Large intestine (tissue), 3 donors: ENCODE measurements around the gene MAP2K5. TPM values are rescaled to one million over a fixed set of nuclear protein-coding genes. Genes with fewer than 3 reads are reported as not detected.

Experiments used
- DNase-seq, 2 donors: peaks; one replicate each; pipeline versions ENCODE4 v3.0.0 to v3.0.0-alpha.2; 2013
- H3K27ac ChIP-seq: one replicate; pipeline ENCODE4 v1.5.1; 2013; ENCODE audit warnings: low read length
- H3K27me3 ChIP-seq: 2 replicates; pipeline ENCODE4 v1.6.1; 2013; ENCODE audit warnings: low read length; ENCODE audit not compliant: control insufficient read depth, insufficient read depth
- H3K36me3 ChIP-seq: 2 replicates; pipeline ENCODE4 v1.6.1; 2013; ENCODE audit warnings: low read length; ENCODE audit not compliant: control insufficient read depth, insufficient read depth
- H3K4me1 ChIP-seq: one replicate; pipeline ENCODE4 v1.6.1; 2013; ENCODE audit warnings: low read length; ENCODE audit not compliant: control insufficient read depth, insufficient read depth
- H3K4me3 ChIP-seq: one replicate; pipeline ENCODE4 v1.5.1; 2013; ENCODE audit warnings: low read length
- H3K9me3 ChIP-seq: one replicate; pipeline ENCODE4 v1.6.1; 2013; ENCODE audit warnings: mild to moderate bottlenecking, low read depth, low read length, moderate library complexity; ENCODE audit not compliant: control insufficient read depth
- WGBS: methylation state at CpG from one replicate; pipeline ENCODE4 v1.1.5; 2013; ENCODE audit warnings: low lambda C conversion rate; ENCODE audit not compliant: insufficient coverage; 5-methylcytosine and 5-hydroxymethylcytosine counted together
- polyA plus RNA-seq: library from polyadenylated mRNA; unstranded; fragments of 120-200 nt; gene quantifications from one replicate; pipeline ENCODE4 v1.2.1, GENCODE V29; 2013

MAP2K5 gene
- polyA plus RNA-seq, 1 donor: 13.7 TPM

GRCh38 chr15:67778968-67779548, 236.6 kb downstream of the MAP2K5 start:
- no peak for DNase-seq
- Histone ChIP-seq H3K36me3 (peaks cover 10% of the 10 kb centered on the region), H3K9me3 (no peaks in the 10 kb centered on the region), H3K4me1 (no peaks in the 10 kb centered on the region), H3K27me3 (no peaks in the 10 kb centered on the region), H3K4me3 (no peak overlapping the region), H3K27ac (no peak overlapping the region)
- no CpG with 5 or more reads among the region's 5 CpGs for WGBS

DNA sequence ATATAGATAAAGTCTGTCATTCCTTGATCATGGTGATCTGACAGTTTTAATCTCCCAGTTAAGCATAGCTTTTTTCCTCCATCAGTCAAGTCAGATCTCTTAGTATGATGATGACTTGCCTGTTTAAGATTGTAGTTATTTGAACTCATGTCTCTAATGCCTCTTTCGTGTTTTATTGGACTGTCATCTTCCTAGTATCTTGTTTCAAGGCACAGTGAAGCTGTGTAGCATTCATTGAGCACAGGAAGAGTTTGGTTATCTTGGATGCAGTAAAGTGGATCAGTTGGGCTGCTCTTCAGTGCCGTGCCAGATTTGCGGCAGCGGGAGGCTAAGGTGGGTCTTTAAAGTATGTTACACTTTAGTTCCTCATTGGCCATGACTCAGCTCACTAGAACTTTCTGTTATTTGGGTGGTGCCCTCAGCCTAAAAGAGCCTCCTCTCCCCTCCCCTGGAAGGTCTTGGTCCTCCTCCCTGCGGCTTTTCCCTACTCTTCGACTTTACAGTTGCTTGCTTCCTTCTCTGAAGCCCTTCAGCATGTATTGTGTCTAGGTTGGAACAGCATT, 237.1 kb downstream of the MAP2K5 start:
- no CpG with 5 or more reads among the region's 6 CpGs for WGBS
- H3K9me3 ChIP-seq: no peaks in the 10 kb centered on the region

GRCh38 chr15:67781061-67781460, 238.6 kb downstream of the MAP2K5 start:
- Histone ChIP-seq H3K4me3 (no peak overlapping the region), H3K27me3 (no peaks in the 10 kb centered on the region), H3K9me3 (no peaks in the 10 kb centered on the region), H3K36me3 (peaks cover 10% of the 10 kb centered on the region), H3K4me1 (no peaks in the 10 kb centered on the region), H3K27ac (no peak overlapping the region)
- no CpG with 5 or more reads among the region's 3 CpGs for WGBS
- DNase-seq: no peak

More for the DNA sequence above, 237.1 kb downstream of the MAP2K5 start:
- Histone ChIP-seq H3K4me1 (no peaks in the 10 kb centered on the region), H3K27ac (no peak overlapping the region), H3K27me3 (no peaks in the 10 kb centered on the region), H3K4me3 (no peak overlapping the region), H3K36me3 (peaks cover 10% of the 10 kb centered on the region)
- no peak for DNase-seq

DNA sequence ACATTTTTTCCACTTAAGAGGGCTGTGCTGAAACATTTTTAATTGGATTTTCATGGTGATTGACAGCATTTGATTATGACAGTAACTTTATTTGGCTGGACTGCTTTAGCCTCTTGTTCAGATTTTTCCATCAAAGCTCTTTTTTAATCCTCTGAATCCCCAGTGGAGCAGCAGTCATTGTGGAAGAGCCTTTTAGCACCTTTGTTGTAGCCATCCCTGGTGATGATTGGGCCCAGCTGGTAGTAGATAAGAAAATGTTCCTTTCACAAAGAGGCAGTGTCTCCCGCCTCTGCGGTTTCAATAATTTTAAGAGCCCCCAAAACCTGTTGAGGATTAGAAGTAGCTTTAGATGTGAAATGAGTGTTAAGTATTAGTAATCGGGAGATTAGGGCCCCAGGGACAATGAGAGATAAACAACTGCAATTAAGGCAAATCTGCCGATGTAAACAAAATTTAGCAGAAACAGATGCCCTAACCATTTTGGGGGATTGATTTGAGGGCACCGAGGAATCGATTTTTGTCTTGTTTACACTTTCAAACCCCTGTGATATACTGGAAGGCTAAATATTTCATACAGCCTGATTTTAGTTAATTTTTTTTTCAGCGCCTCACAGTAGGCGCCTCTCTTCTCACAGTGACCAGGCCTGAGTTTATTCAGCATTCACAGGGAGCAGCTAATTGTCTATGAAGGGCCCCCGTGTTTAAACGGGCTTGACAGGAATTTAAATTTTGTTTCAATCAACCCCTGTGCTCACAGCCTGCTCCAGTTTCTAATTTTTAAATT, 239.6 kb downstream of the MAP2K5 start:
- Histone ChIP-seq H3K27ac (no peak overlapping the region), H3K36me3 (peaks cover 10% of the 10 kb centered on the region), H3K27me3 (no peaks in the 10 kb centered on the region), H3K4me1 (no peaks in the 10 kb centered on the region), H3K9me3 (no peaks in the 10 kb centered on the region), H3K4me3 (no peak overlapping the region)
- DNase-seq: no peak
- WGBS: 49% methylated on average over 3 of the region's 10 CpGs

DNA sequence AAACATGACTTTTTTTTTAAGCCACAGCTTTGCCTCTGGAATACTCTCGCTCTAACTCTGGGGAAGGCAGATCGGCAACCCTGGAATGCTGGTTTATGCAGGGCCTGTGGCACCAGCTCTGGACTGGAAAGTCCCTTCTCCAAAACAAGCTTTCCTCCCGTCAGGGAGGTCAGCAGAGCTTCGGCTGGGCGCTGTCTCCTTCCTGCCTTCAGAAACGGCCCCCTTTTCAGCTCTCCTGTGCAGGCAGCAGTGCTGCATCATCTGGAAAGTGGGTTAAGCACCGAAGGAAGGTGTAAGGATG, 240.1 kb downstream of the MAP2K5 start:
- no peak overlapping the region for H3K27ac ChIP-seq
- no peaks in the 10 kb centered on the region for H3K4me1 ChIP-seq
- no peak for DNase-seq
- no peak overlapping the region for H3K4me3 ChIP-seq
- no peaks in the 10 kb centered on the region for H3K27me3 ChIP-seq
- no peaks in the 10 kb centered on the region for H3K9me3 ChIP-seq
- H3K36me3 ChIP-seq: peaks cover 10% of the 10 kb centered on the region
- no CpG with 5 or more reads among the region's 7 CpGs for WGBS

- no peak overlapping the region for H3K27ac ChIP-seq
- DNase-seq: no peak
These were observed 240.8 kb downstream of the MAP2K5 start for GRCh38 chr15:67783303-67783702.

GRCh38 chr15:67784090-67784781, 241.7 kb downstream of the MAP2K5 start:
- Histone ChIP-seq H3K4me1 (no peaks in the 10 kb centered on the region), H3K27ac (no peak overlapping the region), H3K27me3 (no peaks in the 10 kb centered on the region), H3K4me3 (no peak overlapping the region), H3K9me3 (no peaks in the 10 kb centered on the region), H3K36me3 (peaks cover 10% of the 10 kb centered on the region)
- DNase-seq: no peak
- no CpG with 5 or more reads among the region's 4 CpGs for WGBS

More at GRCh38 chr15:67783303-67783702, 240.8 kb downstream of the MAP2K5 start:
- no CpG with 5 or more reads among the region's 7 CpGs for WGBS
- Histone ChIP-seq H3K9me3 (no peaks in the 10 kb centered on the region), H3K4me3 (no peak overlapping the region), H3K36me3 (peaks cover 10% of the 10 kb centered on the region), H3K27me3 (no peaks in the 10 kb centered on the region), H3K4me1 (no peaks in the 10 kb centered on the region)

DNA sequence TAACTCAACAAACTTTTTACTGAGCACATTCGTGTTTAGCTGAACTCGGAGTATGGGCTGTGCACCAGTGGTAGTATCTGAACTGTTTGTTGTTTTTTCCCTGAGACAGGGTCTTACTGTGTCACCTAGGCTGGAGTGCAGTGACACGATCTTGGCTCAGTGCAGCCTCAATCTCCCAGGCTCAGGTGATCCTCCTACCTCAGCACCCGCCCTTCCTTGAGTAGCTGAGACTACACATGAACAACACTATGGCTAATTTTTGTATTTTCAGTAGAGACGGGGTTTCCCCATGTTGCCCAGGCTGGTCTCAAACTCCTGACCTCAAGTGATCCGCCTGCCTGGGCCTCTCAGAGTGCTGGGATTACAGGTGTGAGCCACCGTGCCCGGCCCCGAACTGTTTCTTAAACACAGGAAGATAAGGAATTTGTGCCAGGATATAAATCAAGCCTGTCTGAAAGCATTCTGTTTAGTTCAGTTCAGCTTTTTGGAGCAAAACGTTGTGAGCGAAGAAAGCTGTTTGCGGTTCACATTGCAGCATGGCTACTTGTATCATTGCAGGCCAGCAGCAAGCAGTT, 242.4 kb downstream of the MAP2K5 start:
- Histone ChIP-seq H3K36me3 (peaks cover 10% of the 10 kb centered on the region), H3K4me1 (no peaks in the 10 kb centered on the region), H3K27me3 (no peaks in the 10 kb centered on the region), H3K4me3 (no peak overlapping the region), H3K9me3 (no peaks in the 10 kb centered on the region), H3K27ac (no peak overlapping the region)
- no peak for DNase-seq
- 73% methylated on average over 3 of the region's 12 CpGs for WGBS

DNA sequence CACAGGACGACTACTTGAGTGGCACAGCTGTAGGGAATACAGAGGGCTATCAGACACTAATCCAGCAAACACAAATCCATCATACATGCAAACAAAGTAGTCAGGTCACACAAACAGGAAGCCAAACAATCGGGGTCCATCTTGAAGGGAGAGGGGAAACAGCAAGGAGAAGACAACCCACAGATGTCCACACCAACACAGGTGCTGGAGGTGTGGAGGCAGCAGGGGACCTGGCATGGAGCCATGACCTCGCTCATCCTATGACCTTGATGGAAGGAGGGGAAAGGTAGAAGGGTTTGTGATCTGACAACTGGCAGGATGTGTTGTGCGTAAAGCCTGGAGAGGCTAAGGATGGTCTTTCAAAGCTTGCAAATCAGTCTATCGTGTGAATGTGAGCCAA, 242.9 kb downstream of the MAP2K5 start:
- Histone ChIP-seq H3K27me3 (no peaks in the 10 kb centered on the region), H3K27ac (no peak overlapping the region), H3K4me3 (no peak overlapping the region), H3K9me3 (no peaks in the 10 kb centered on the region), H3K36me3 (peaks cover 10% of the 10 kb centered on the region), H3K4me1 (no peaks in the 10 kb centered on the region)
- peak in 1 of 2 donors; percentile 8 for DNase-seq
- WGBS: no CpG with 5 or more reads among the region's 5 CpGs

DNA sequence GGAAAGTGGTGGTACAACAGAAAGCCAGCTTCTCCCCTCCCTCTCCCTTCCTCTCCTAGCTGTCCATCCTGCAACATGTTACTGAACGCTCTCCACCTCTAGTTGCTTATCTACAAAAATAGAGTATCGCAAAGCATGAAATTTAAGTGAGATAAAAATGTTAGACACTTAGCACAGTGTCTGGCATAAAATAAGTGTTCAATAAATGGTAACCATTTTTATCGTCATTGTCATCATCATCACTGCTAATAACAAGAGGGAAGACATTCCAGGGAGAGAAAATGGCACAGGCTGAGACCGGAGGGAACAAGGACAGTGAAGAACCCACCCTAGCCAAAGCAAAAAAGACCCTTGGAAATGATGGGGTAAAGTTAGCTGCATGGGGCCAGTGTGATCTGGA, 244.1 kb downstream of the MAP2K5 start:
- Histone ChIP-seq H3K4me3 (no peak overlapping the region), H3K27ac (no peak overlapping the region), H3K4me1 (no peaks in the 10 kb centered on the region), H3K36me3 (peaks cover 12% of the 10 kb centered on the region), H3K9me3 (no peaks in the 10 kb centered on the region), H3K27me3 (no peaks in the 10 kb centered on the region)
- DNase-seq: no peak
- WGBS: 100% methylated on average over 1 of the region's 4 CpGs
